NCI-H1105 treated with DMSO at 0.1 percent for 48 hours (cell line): ENCODE measurements around the gene DHRS2.
"Not testable (repeated sequence)": the region's sequence is repeated elsewhere in the genome, so short reads cannot be mapped to it uniquely, and the experiment has no call there.

ENCODE experiments used
- DNase-seq: peaks from one replicate; lab custom pipeline; 2025; lab: John Stamatoyannopoulos, UW

DHRS2 gene

DNA sequence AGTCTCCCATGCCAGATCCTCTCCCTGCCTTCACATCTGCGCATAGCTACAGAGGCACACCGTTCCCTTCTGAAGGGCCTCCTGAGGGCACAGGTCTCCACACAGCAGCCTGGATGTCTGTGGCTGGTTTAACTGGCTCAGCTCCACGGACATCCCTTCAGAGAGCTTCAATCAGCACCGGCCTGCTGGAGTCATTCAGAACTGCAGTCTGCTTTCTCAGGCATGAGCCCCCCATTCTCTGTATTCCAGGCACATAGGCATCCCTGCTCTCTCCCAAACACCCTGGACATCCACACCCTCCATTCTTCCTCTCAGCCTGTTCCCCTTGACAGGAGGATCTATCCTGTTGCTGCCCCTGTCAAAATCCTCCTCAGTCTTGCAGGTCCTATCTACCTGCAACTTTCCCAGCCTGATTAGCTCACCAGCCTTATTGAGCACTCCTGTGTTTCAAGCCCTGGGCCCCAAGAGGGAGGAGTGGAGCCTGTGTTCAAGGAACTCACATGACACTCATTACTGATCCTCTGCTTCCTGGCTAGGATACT lies 2.9 kb upstream of the DHRS2 start:
- DNase-seq = no peak

- DNase-seq = not testable (repeated sequence)
Measured at GRCh38 chr14:23634698-23635412, 1.3 kb upstream of the DHRS2 start.

GRCh38 chr14:23637312-23637654 lies 1.1 kb downstream of the DHRS2 start:
- not testable (repeated sequence) for DNase-seq

DNA sequence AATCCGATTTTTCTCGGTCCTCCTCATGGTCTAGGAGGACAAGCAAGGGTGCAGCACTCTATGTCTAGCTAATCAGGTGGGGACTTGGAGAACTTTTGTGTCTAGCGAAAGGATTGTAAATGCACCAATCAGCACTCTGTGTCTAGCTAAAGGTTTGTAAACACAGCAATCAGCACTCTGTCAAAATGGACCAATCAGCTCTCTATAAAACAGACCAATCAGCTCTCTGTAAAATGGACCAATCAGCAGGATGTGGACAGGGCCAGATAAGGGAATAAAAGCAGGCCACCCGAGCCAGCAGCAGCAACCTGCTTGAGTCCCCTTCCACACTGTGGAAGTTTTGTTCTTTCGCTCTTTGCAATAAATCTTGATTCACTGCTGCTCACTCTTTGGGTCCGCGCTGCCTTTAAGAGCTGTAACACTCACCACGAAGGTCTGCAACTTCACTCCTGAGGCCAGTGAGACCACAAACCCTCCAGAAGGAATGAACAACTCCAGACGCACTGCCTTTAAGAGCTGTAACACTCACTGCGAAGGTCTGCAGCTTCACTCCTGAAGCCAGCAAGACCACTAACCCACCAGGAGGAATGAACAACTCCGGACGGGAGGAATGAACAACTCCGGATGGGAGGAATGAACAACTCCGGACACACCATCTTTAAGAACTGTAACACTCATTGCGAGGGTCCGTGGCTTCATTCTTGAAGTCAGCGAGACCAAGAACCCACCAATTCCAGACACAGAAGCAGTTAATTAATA lies 1.7 kb downstream of the DHRS2 start:
- not testable (repeated sequence) for DNase-seq

DNA sequence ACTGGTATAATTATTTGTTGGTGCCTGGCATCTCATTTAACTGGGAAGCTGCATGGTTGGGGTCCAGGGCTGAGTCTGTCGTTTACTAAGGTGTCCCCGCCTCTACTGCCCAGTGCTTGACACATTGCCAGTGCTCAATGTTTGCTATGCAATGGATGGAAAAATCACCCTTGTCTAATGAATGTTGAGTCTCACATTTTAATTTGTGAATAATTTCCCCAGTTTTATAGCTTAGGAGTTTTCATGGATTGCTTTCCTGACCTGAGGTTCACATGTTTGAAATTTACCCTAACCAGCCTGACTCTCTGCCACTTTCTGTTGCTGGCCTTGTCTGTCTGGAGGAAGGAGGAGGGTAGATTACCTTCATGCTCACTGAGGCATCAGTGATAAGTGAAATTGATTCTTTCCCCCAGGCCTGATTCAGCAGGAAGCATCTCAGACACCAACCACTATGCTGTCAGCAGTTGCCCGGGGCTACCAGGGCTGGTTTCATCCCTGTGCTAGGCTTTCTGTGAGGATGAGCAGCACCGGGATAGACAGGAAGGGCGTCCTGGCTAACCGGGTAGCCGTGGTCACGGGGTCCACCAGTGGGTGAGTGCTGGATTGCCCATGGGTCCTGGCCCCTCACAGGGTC lies 2.4 kb downstream of the DHRS2 start:
- DNase-seq = no peak

- DNase-seq = no peak
Measured at GRCh38 chr14:23639048-23639890, 3.1 kb downstream of the DHRS2 start.

GRCh38 chr14:23639891-23640523 lies 3.8 kb downstream of the DHRS2 start:
- no peak for DNase-seq

DNA sequence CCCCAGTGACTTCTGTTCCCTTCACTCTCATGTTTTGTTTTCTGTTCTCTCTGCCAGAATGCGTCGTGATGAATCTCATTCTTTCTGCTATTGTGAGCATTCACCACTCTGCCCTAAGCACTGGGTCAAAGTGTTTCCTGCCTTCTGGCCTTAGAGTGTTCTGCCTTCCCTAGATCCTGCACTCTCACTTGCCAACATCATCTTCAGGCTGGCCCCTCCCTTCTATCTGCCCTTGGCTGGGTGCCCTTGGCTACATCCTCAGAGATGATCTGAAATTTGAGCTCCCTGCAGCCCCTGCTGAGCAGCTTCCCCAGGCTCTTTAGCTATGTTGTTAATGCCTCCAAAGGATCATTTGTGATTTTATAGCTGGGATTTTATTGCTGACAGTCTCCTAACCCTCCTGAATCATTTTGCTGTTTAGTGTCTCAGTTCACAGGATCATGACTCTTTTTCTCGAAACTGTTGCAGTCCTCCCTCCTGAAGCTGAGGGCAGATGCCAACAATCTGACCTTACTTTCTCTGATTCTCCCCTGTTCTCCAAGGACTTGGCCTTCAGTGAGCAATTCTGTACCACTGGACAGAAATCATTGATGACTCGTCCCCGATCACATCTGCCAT lies 4.5 kb downstream of the DHRS2 start:
- peak; percentile 73 for DNase-seq

GRCh38 chr14:23641180-23641914 lies 5.2 kb downstream of the DHRS2 start:
- no peak for DNase-seq

GRCh38 chr14:23641915-23642588 lies 5.9 kb downstream of the DHRS2 start:
- no peak for DNase-seq

- DNase-seq = no peak
Measured at GRCh38 chr14:23643533-23644194, 7.5 kb downstream of the DHRS2 start.

DNA sequence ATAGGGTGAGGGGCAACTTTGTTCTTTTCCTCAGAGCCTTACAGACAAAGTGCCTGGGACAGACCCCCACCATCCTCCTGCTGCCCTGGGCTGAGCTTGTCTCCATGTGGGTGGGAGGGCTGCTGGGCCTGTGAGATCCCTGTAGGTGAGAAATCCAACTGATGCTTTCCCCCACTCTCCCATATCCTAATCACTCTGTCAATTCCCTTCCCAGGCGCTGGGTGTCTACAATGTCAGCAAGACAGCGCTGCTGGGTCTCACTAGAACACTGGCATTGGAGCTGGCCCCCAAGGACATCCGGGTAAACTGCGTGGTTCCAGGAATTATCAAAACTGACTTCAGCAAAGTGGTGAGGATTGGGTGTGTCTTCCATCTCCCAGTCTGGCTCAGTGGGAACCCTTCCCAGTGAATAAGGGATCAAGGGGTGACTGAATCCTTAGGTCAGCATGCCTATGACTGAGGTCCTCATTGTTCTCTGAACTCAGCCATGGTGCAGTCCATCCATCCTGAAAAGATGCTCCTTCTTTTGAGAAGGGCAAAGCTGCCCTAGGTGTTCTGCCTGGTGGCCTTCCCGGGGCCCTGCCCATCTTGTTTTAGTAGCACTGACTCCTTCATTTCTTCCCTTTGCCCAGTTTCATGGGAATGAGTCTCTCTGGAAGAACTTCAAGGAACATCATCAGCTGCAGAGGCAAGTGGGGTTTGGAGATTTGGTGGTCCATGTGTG lies 8.2 kb downstream of the DHRS2 start:
- DNase-seq = no peak

GRCh38 chr14:23644919-23645336 lies 8.8 kb downstream of the DHRS2 start:
- no peak for DNase-seq

- DNase-seq = no peak
Measured at GRCh38 chr14:23645504-23645811, 9.3 kb downstream of the DHRS2 start.

GRCh38 chr14:23645812-23646647 lies 9.9 kb downstream of the DHRS2 start:
- no peak for DNase-seq

GRCh38 chr14:23646648-23647549 lies 10.7 kb downstream of the DHRS2 start:
- no peak for DNase-seq

GRCh38 chr14:23647619-23648018 lies 11.5 kb downstream of the DHRS2 start:
- no peak for DNase-seq
